ENCODE results near the gene ADH1B.

GRCh38 chr4:99361899-99362275, 40.7 kb upstream of the ADH1B start:
- TF ChIP-seq CTCF (conservative IDR thresholded peaks at IDR 0.05; ENCODE audit: low read depth, low read length) (no peak), EZH2 (IDR thresholded peaks at IDR 0.05; ENCODE audit: low read length, unreplicated experiment) (no peak)
